Amniotic epithelial cell (primary cell): ENCODE results near the gene FOS.
A peak's percentile ranks its signal among the peaks of the same experiment; 100 is the strongest.

Experiments
- DNase-seq: peaks from one replicate; pipeline ENCODE4 v3.0.0-alpha.2; 2010; ENCODE audit warnings: low read depth

FOS gene

GRCh38 chr14:75250800-75251199, 27.8 kb upstream of the FOS start:
- no peak for DNase-seq

- DNase-seq: no peak
These were observed 26.3 kb upstream of the FOS start for GRCh38 chr14:75252254-75252837.

GRCh38 chr14:75254381-75254822, 24.2 kb upstream of the FOS start:
- DNase-seq: no peak

GRCh38 chr14:75254901-75255584, 23.6 kb upstream of the FOS start:
- peak; percentile 36 for DNase-seq

GRCh38 chr14:75258079-75258802, 20.4 kb upstream of the FOS start:
- DNase-seq: peak; percentile 89

- DNase-seq: peak; percentile 99
These were observed 19.7 kb upstream of the FOS start for GRCh38 chr14:75258803-75259509.

GRCh38 chr14:75259510-75259855, 19.1 kb upstream of the FOS start:
- DNase-seq: peak; percentile 57

GRCh38 chr14:75260025-75260763, 18.4 kb upstream of the FOS start:
- DNase-seq: peak; percentile 42

- DNase-seq: no peak
These were observed 16.8 kb upstream of the FOS start for GRCh38 chr14:75261820-75262219.

GRCh38 chr14:75262641-75263040, 16.0 kb upstream of the FOS start:
- no peak for DNase-seq

GRCh38 chr14:75264036-75264435, 14.6 kb upstream of the FOS start:
- DNase-seq: no peak

- DNase-seq: peak; percentile 86
These were observed 11.4 kb upstream of the FOS start for GRCh38 chr14:75267141-75267721.

- DNase-seq: no peak
These were observed 9.7 kb upstream of the FOS start for GRCh38 chr14:75268633-75269550.

- DNase-seq: no peak
These were observed 7.1 kb upstream of the FOS start for GRCh38 chr14:75271514-75271913.

- peak; percentile 95 for DNase-seq
These were observed 5.2 kb upstream of the FOS start for GRCh38 chr14:75273272-75274049.

- DNase-seq: no peak
These were observed 4.4 kb upstream of the FOS start for GRCh38 chr14:75274050-75274898.

GRCh38 chr14:75274899-75275569, 3.6 kb upstream of the FOS start:
- peak; percentile 99 for DNase-seq

- no peak for DNase-seq
These were observed 3.0 kb upstream of the FOS start for GRCh38 chr14:75275598-75275997.
